K562 (cell line): ENCODE measurements around the gene ELP5. TPM values are rescaled to one million over a fixed set of nuclear protein-coding genes. Genes with fewer than 3 reads are reported as not detected.

ENCODE experiments used
- ADNP ChIP-seq: fragments of 200-800 bp; sonication (Bioruptor generic); IDR thresholded peaks from 2 replicates; pipeline ENCODE4 v1.6.1; 2016; ENCODE audit warnings: missing genetic modification characterization, missing compliant biosample characterization
- C11orf30 ChIP-seq: fragments of 450-650 bp; IDR thresholded peaks from 2 replicates; pipeline ENCODE4 v1.6.1; 2016; ENCODE audit warnings: low read depth, mild to moderate bottlenecking
- CBFA2T2 ChIP-seq: fragments of 450-650 bp; conservative IDR thresholded peaks from 2 replicates; pipeline ENCODE4 v1.6.1; 2017; ENCODE audit warnings: mild to moderate bottlenecking
- EGR1 ChIP-seq: fragments of 450-650 bp; conservative IDR thresholded peaks from 2 replicates; pipeline ENCODE4 v1.6.1; 2017; ENCODE audit warnings: mild to moderate bottlenecking
- MED1 ChIP-seq: sonication (generic); formaldehyde crosslinking; IDR thresholded peaks from 2 replicates; pipeline ENCODE4 v1.8.1; 2023; ENCODE audit warnings: missing genetic modification reagents, borderline replicate concordance
- SNIP1 ChIP-seq: fragments of 450-650 bp; IDR thresholded peaks from 2 replicates; pipeline ENCODE4 v1.7.1; 2017; ENCODE audit warnings: low read depth, mild to moderate bottlenecking
- TAF1 ChIP-seq: IDR thresholded peaks from 2 replicates; pipeline ENCODE4 v1.6.1; 2011; ENCODE audit warnings: mild to moderate bottlenecking, low read length, moderate library complexity; ENCODE audit not compliant: insufficient read depth, control insufficient read depth, severe bottlenecking; ENCODE audit errors: extremely low read depth
- TCF3 ChIP-seq: sonication (generic); formaldehyde crosslinking; IDR thresholded peaks from 2 replicates; pipeline ENCODE4 v1.4.0; 2020; ENCODE audit warnings: mild to moderate bottlenecking, missing genetic modification reagents
- TFAP4 ChIP-seq: sonication (generic); formaldehyde crosslinking; IDR thresholded peaks from 2 replicates; pipeline ENCODE4 v1.8.0; 2022; ENCODE audit warnings: missing genetic modification reagents, mild to moderate bottlenecking, moderate library complexity, borderline replicate concordance
- THAP7 ChIP-seq: fragments of 250-450 bp; sonication (Bioruptor Pico); IDR thresholded peaks from 2 replicates; pipeline ENCODE4 v1.5.0; 2021
- ZBTB17 ChIP-seq: fragments of 450-650 bp; formaldehyde crosslinking; IDR thresholded peaks from 2 replicates; pipeline ENCODE4 v1.4.0; 2020; ENCODE audit warnings: mild to moderate bottlenecking
- ZFP1 ChIP-seq: fragments of 450-650 bp; formaldehyde crosslinking; IDR thresholded peaks from 2 replicates; pipeline ENCODE4 v1.4.0; 2020; ENCODE audit warnings: mild to moderate bottlenecking, mixed read lengths
- ZNF174 ChIP-seq: fragments of 250-450 bp; sonication (Bioruptor Pico); IDR thresholded peaks from 2 replicates; pipeline ENCODE4 v1.4.0; 2020; ENCODE audit warnings: mild to moderate bottlenecking
- ZSCAN29 ChIP-seq: fragments of 450-650 bp; IDR thresholded peaks from 2 replicates; pipeline ENCODE4 v1.6.1; 2017
- polyA plus RNA-seq, 8 experiments: library from polyadenylated mRNA; depleted of rRNA in 4 of 8; stranded (reverse) in 5 of 8; unstranded in 3 of 8; fragments of >200 nt; fragmentation: Nextera tagmentation in 2 of 8; fragmentation: Illumina TruSeq in 1 of 8; extraction: Ambion mirVana in 2 of 8; extraction: Trizol in 1 of 8; gene quantifications; 2 replicates each; pipeline versions ENCODE4 v1.2.1 to v1.2.3, GENCODE V29; 2011 to 2014; ENCODE audit warnings: inconsistent platforms in 1 of 8, missing spikeins in 1 of 8
- total RNA-seq, 7 experiments: library from RNA; depleted of rRNA in 6 of 7; stranded (reverse); fragments of >200 nt in 6 of 7; fragmentation: Illumina TruSeq in 2 of 7; extraction: Trizol in 2 of 7; gene quantifications; 2 replicates each; pipeline versions ENCODE4 v1.2.1 to v1.2.3, GENCODE V29; 2011 to 2021; ENCODE audit warnings: low replicate concordance in 1 of 7
- TF ChIP-seq, protein P1 (sequence below): fragments of 250-450 bp; sonication (Bioruptor Pico); IDR thresholded peaks from 2 replicates; pipeline ENCODE4 v1.8.0; 2021; ENCODE audit warnings: mild to moderate bottlenecking, moderate library complexity

Gene ELP5
- total and polyA plus RNA-seq, 9 of the 15 experiments (the other 6 are each of a cell fraction or from before 2014, with no cell fraction given), result 25.7 to 77.9 (median 52.9) TPM

DNA sequence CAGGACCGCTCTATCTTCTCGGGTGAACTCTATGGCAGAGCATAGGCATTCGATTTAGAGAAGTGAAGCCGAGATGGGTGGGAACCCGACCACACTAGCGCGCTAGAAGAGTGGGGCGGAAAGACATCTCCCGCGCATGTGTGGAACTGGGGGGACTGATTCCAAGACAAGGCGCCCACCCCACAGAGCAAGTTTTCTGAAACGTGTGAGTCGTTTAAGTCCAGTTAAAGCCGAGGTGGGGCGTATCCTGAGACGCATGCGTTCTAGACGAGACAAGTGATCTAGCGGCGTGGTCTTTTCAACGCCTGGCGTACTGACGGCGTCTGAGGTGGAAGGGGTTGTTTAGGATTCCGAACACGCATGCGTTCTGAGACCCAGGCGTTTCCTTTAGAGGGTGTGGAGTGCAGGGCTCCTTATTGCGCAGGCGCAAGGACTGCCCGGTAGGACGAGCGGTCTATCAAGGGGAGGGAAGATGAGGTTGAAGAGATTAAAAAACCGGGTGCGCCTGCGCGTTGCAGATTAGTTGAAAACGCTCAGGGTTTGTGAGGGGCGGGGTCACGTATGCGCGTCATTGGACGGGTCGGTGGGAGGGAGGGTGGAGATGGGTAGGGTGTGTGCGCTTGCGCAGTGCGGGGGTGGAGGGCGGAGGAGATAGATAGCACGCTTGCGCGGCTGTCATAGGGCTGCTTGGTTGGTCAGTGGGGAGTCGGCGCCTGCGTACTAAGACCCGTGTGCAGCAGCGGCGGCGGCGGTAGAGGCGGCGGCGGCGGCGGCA is 55.1 kb downstream of the ELP5 start, which contains the start of gene EIF5A (continued):
- TF ChIP-seq, protein P1, sequence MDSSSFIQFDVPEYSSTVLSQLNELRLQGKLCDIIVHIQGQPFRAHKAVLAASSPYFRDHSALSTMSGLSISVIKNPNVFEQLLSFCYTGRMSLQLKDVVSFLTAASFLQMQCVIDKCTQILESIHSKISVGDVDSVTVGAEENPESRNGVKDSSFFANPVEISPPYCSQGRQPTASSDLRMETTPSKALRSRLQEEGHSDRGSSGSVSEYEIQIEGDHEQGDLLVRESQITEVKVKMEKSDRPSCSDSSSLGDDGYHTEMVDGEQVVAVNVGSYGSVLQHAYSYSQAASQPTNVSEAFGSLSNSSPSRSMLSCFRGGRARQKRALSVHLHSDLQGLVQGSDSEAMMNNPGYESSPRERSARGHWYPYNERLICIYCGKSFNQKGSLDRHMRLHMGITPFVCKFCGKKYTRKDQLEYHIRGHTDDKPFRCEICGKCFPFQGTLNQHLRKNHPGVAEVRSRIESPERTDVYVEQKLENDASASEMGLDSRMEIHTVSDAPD (CRISPR knock-in tag), result no peak
- peak; percentile 85 for TF ChIP-seq TAF1
- TF ChIP-seq ADNP, result no peak
- 0 out of 2 replicates have a peak, but pooled peaks have one; percentile 8 for TF ChIP-seq TCF3
- no peak for TF ChIP-seq ZFP1
- peak; percentile 98 for TF ChIP-seq ZBTB17
- TF ChIP-seq C11orf30, result peak; percentile 36; the same call in 1 of the 2 replicates
- TF ChIP-seq ZSCAN29, result no peak
- no peak for TF ChIP-seq CBFA2T2
- TF ChIP-seq ZNF174 (CRISPR knock-in tag), result no peak
- TF ChIP-seq SNIP1, result peak; percentile 88
- TF ChIP-seq MED1 (CRISPR knock-in tag), result no peak
- TF ChIP-seq EGR1, result peak; percentile 100
- peak; percentile 64; the same call in 1 of the 2 replicates for TF ChIP-seq TFAP4 (CRISPR knock-in tag)
- TF ChIP-seq THAP7 (CRISPR knock-in tag), result no peak
- TF ChIP-seq, all 486 proteins: peak for 69
